MCF 10A (cell line): Measurements from ENCODE around the gene PFKFB4. TPM values are rescaled to one million over a fixed set of nuclear protein-coding genes. Genes with fewer than 3 reads are reported as not detected.

Experiments
- BruUV-seq: library from RNA; stranded (reverse); fragments of 400-500 nt; replicated peaks from 2 replicates; lab custom pipeline; 2021; lab: Mats Ljungman, UMichigan
- CTCF ChIA-PET: fragments of 300-600 bp; sonication (Branson Sonifier 250); formaldehyde crosslinking; extraction: SDS; loops from one replicate; lab custom pipeline; 2021; ENCODE audit warnings: antibody characterized with exemption, inconsistent platforms; lab: Yijun Ruan, JAX
- POLR2A ChIA-PET: fragments of 300-600, 350-650 bp; sonication (Branson Sonifier 250); formaldehyde crosslinking; extraction: SDS; loops from one replicate; lab custom pipeline; 2020; ENCODE audit warnings: antibody characterized with exemption, inconsistent platforms; lab: Yijun Ruan, JAX
- DNase-seq: peaks from one replicate; pipeline ENCODE4 v3.0.0-alpha.2; 2018; ENCODE audit not compliant: unreplicated experiment
- H3K27ac Mint-ChIP-seq: one replicate; pipeline ENCODE4 v1.8.0; 2022; ENCODE audit warnings: mild to moderate bottlenecking, low read depth, mixed read lengths; ENCODE audit not compliant: unreplicated experiment
- H3K27me3 Mint-ChIP-seq: one replicate; pipeline ENCODE4 v1.8.0; 2022; ENCODE audit warnings: mixed read lengths; ENCODE audit not compliant: insufficient read depth, unreplicated experiment
- H3K36me3 Mint-ChIP-seq: one replicate; pipeline ENCODE4 v1.8.0; 2022; ENCODE audit warnings: mild to moderate bottlenecking, moderate library complexity, mixed read lengths; ENCODE audit not compliant: insufficient read depth, unreplicated experiment
- H3K4me1 Mint-ChIP-seq: one replicate; pipeline ENCODE4 v1.8.0; 2022; ENCODE audit warnings: mixed read lengths; ENCODE audit not compliant: insufficient read depth, unreplicated experiment
- H3K4me3 Mint-ChIP-seq: one replicate; pipeline ENCODE4 v1.8.0; 2022; ENCODE audit warnings: mild to moderate bottlenecking, moderate library complexity, mixed read lengths; ENCODE audit not compliant: unreplicated experiment
- H3K9me3 Mint-ChIP-seq: one replicate; pipeline ENCODE4 v1.8.0; 2022; ENCODE audit warnings: mixed read lengths; ENCODE audit not compliant: unreplicated experiment
- CTCF ChIP-seq: fragments of 200-600 bp; IDR thresholded peaks from one replicate; pipeline ENCODE4 v1.8.0; 2022; ENCODE audit warnings: antibody characterized with exemption, mild to moderate bottlenecking; ENCODE audit not compliant: unreplicated experiment
- intact Hi-C: fragments of 100-400 bp; cut with micrococcal nuclease; formaldehyde crosslinking; loops from 2 replicates; pipeline ENCODE4 v1.14.1; 2022
- total RNA-seq: library from RNA; stranded (reverse); gene quantifications from 2 replicates; pipeline ENCODE4 v1.2.3, GENCODE V29; 2022

PFKFB4 gene
- total RNA-seq, 1 experiment from 2014 or later: 4.6 TPM

- H3K9me3 Mint-ChIP-seq: no peaks in the 10 kb centered on the region
- peaks cover 15% of the 10 kb centered on the region for H3K36me3 Mint-ChIP-seq
- intact Hi-C loops: no loop called here
- no peaks in the 10 kb centered on the region for H3K27me3 Mint-ChIP-seq
- no peak for DNase-seq
- H3K4me1 Mint-ChIP-seq: no peaks in the 10 kb centered on the region
- H3K4me3 Mint-ChIP-seq: no peak overlapping the region
- no peak overlapping the region for H3K27ac Mint-ChIP-seq
- CTCF ChIA-PET: no interaction called here
- POLR2A ChIA-PET: no interaction called here
- no peak for TF ChIP-seq CTCF
- no TSS peak for BruUV-seq
Measured at GRCh38 chr3:48478626-48479555, 77.7 kb downstream of the PFKFB4 start.

- intact Hi-C loops: no loop called here
- H3K27me3 Mint-ChIP-seq: no peaks in the 10 kb centered on the region
- POLR2A ChIA-PET: no interaction called here
- H3K9me3 Mint-ChIP-seq: no peaks in the 10 kb centered on the region
- peaks cover 15% of the 10 kb centered on the region for H3K36me3 Mint-ChIP-seq
- no peak overlapping the region for H3K4me3 Mint-ChIP-seq
- H3K27ac Mint-ChIP-seq: no peak overlapping the region
- CTCF ChIA-PET: no interaction called here
- DNase-seq: no peak
- TF ChIP-seq CTCF: no peak
- peaks cover 5% of the 10 kb centered on the region for H3K4me1 Mint-ChIP-seq
- no TSS peak for BruUV-seq
Measured at GRCh38 chr3:48477959-48478520, 78.6 kb downstream of the PFKFB4 start.

- Mint-ChIP-seq H3K4me1 (peaks cover 5% of the 10 kb centered on the region), H3K9me3 (no peaks in the 10 kb centered on the region), H3K27me3 (no peaks in the 10 kb centered on the region), H3K36me3 (peaks cover 21% of the 10 kb centered on the region), H3K27ac (no peak overlapping the region), H3K4me3 (no peak overlapping the region)
- ChIA-PET CTCF (interaction anchor here (0.6 to 1.6 kb wide), 3 partner anchors 9 to 69 kb away, joined by 3 to 5 read pairs (median 4); no protein-coding TSS in a partner anchor), POLR2A (interaction anchor here (0.7 kb wide), 1 partner anchor 10 kb away, joined by 4 read pairs; no protein-coding TSS in a partner anchor)
- intact Hi-C loops: no loop called here
- no peak for TF ChIP-seq CTCF
- DNase-seq: no peak
- no TSS peak for BruUV-seq
Measured at GRCh38 chr3:48476426-48477053, 80.1 kb downstream of the PFKFB4 start.

GRCh38 chr3:48475188-48475587, 81.4 kb downstream of the PFKFB4 start:
- ChIA-PET CTCF (no interaction called here), POLR2A (interaction anchor here (0.6 kb wide), 1 partner anchor 17 kb away, joined by 4 read pairs; no protein-coding TSS in a partner anchor)
- DNase-seq: no peak
- Mint-ChIP-seq H3K9me3 (no peaks in the 10 kb centered on the region), H3K4me1 (peaks cover 6% of the 10 kb centered on the region), H3K4me3 (no peak overlapping the region), H3K27ac (no peak overlapping the region), H3K27me3 (no peaks in the 10 kb centered on the region), H3K36me3 (peaks cover 21% of the 10 kb centered on the region)
- intact Hi-C loops: no loop called here
- no peak for TF ChIP-seq CTCF
- no TSS peak for BruUV-seq
